ENCODE measurements around the gene CDH4. TPM values are rescaled to one million over a fixed set of nuclear protein-coding genes. Genes with fewer than 3 reads are reported as not detected.
"Not testable (repeated sequence)": the region's sequence is repeated elsewhere in the genome, so short reads cannot be mapped to it uniquely, and the experiment has no call there.

CDH4 gene
- polyA plus RNA-seq, 1 donor from 2014 or later = not detected

DNA sequence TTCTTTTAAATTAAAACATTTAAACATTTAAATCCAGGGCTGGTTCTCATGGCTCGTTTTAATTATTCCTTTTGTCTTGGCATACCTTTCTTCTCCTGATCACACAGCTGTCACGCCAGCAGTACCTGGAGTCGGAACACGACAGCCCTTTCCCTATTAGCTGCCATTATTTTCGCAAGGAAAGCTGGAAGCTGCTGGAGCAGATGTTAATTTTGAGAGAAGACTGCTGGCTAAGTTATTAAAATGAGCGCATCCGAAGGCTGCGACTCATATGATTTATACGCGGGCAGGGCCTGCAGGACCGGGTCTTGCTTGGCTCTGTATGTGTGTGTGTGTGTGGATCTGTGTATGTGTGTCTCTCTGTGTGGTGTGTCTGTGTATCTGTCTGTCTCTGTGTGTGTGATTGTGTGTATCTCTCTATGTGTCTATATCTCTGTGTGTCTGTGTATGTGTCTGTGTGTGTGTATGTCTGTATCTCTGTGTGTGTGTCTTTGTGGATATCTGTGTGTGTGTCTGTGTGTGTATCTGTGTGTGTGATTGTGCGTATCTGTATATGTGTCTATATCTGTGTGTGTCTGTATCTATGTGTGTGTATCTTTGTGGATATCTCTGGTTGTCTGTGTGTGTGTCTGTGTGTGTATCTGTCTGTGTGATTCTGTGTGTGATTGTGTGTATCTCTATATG lies 191.5 kb downstream of the CDH4 start:
- Mint-ChIP-seq H3K27me3 (no peaks in the 10 kb centered on the region), H3K9me3 (peaks cover 0 to 8% (median 0%) of the 10 kb centered on the region in 3 donors), H3K36me3 (no peaks in the 10 kb centered on the region)

GRCh38 chr20:61444637-61445036 lies 192.6 kb downstream of the CDH4 start:
- Mint-ChIP-seq H3K27ac (no peak overlapping the region), H3K27me3 (no peaks in the 10 kb centered on the region), H3K9me3 (peaks cover under 1 to 8% (median 2%) of the 10 kb centered on the region in 3 donors), H3K4me1 (peaks cover 0 to 2% (median 0%) of the 10 kb centered on the region in 3 donors), H3K4me3 (no peak overlapping the region), H3K36me3 (no peaks in the 10 kb centered on the region)

More for the DNA sequence above, 191.5 kb downstream of the CDH4 start:
- Mint-ChIP-seq H3K4me3 (no peak overlapping the region), H3K27ac (no peak overlapping the region), H3K4me1 (peaks cover 0 to 2% (median 0%) of the 10 kb centered on the region in 3 donors)

DNA sequence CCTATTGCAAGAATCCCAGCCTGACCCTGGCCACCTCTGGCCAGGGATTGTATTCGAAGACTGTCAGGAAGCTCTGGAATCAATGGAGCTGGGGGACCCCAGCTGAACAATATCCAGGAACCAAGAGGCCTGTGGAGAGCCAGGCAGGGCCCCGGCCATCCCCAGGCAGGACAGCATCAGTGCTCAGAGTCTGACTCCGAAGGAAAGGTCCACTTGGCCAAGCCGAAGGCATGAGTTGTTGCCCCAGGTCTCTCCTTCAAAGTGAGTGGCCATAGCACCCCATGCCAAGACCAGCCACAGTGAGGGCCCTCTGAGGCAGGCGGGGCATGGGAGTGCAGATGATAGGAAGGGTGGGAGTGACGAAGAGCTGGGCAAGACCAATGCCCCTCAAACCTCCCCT lies 193.1 kb downstream of the CDH4 start:
- H3K4me1 Mint-ChIP-seq = peaks cover 0 to 2% (median 0%) of the 10 kb centered on the region in 3 donors
- no peak overlapping the region for H3K4me3 Mint-ChIP-seq
- H3K27ac Mint-ChIP-seq = no peak overlapping the region
- H3K36me3 Mint-ChIP-seq = no peaks in the 10 kb centered on the region
- peaks cover 2 to 8% (median 5%) of the 10 kb centered on the region in 3 donors for H3K9me3 Mint-ChIP-seq
- H3K27me3 Mint-ChIP-seq = no peaks in the 10 kb centered on the region

- H3K4me1 Mint-ChIP-seq = peaks cover 0 to 2% (median 0%) of the 10 kb centered on the region in 3 donors
- H3K36me3 Mint-ChIP-seq = no peaks in the 10 kb centered on the region
- H3K9me3 Mint-ChIP-seq = peaks cover 2 to 8% (median 5%) of the 10 kb centered on the region in 3 donors
- H3K27ac Mint-ChIP-seq = no peak overlapping the region
- H3K4me3 Mint-ChIP-seq = no peak overlapping the region
- no peaks in the 10 kb centered on the region for H3K27me3 Mint-ChIP-seq
Measured at GRCh38 chr20:61445741-61446140, 193.7 kb downstream of the CDH4 start.

DNA sequence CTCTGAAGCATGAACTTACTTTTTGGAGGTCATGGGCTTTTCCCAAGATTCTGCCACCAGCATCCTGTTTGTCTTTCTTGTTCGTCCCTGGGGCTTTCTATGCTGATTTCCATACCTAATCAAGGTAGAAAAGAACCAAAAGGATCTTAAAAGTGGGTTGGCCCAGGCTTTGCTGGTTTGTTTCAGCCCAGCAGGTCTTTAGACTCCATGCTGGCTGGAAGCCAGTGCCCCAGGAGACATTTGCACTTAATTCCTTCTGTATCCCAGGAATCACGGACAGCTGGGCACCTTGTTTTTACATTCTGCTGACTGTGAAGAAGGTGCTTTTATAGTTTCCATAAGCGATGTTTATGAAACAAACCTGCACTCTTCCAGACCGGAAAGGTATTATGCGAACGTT lies 195.9 kb downstream of the CDH4 start:
- Mint-ChIP-seq H3K4me1 (peaks cover 0 to 2% (median 0%) of the 10 kb centered on the region in 3 donors), H3K9me3 (peaks cover 2 to 8% (median 5%) of the 10 kb centered on the region in 3 donors), H3K27ac (no peak overlapping the region), H3K27me3 (no peaks in the 10 kb centered on the region), H3K4me3 (no peak overlapping the region), H3K36me3 (no peaks in the 10 kb centered on the region)

DNA sequence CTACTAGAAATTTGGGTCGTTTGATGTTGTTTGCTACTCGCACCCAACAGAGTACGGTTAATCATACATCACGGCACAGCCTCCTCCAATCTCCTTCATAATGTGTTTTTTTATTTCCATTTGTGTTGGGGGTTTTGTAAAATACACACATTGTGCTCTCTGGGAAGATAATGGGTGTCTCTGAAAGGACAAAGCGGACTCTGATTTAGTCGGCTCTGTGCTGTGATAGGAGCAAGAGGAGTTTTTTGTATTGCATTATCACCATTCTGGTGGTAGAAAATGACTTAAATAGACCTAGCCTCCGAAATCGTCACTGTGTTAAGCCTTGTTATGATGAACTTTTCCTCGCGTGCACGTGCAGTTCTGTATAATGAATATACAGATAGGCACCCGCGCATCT lies 196.3 kb downstream of the CDH4 start:
- Mint-ChIP-seq H3K9me3 (peaks cover 2 to 8% (median 5%) of the 10 kb centered on the region in 3 donors), H3K27me3 (no peaks in the 10 kb centered on the region), H3K4me1 (peaks cover 0 to 2% (median 0%) of the 10 kb centered on the region in 3 donors), H3K4me3 (no peak overlapping the region), H3K36me3 (no peaks in the 10 kb centered on the region), H3K27ac (no peak overlapping the region)

- no peaks in the 10 kb centered on the region for H3K36me3 Mint-ChIP-seq
- H3K27me3 Mint-ChIP-seq = no peaks in the 10 kb centered on the region
- peaks cover 2 to 8% (median 5%) of the 10 kb centered on the region in 3 donors for H3K9me3 Mint-ChIP-seq
- no peak overlapping the region for H3K27ac Mint-ChIP-seq
- peaks cover 0 to 2% (median 0%) of the 10 kb centered on the region in 3 donors for H3K4me1 Mint-ChIP-seq
- H3K4me3 Mint-ChIP-seq = no peak overlapping the region
Measured at GRCh38 chr20:61449057-61449609, 197.1 kb downstream of the CDH4 start.

- H3K36me3 Mint-ChIP-seq = no peaks in the 10 kb centered on the region
- H3K27me3 Mint-ChIP-seq = no peaks in the 10 kb centered on the region
- H3K4me3 Mint-ChIP-seq = no peak overlapping the region
- H3K27ac Mint-ChIP-seq = no peak overlapping the region
- H3K4me1 Mint-ChIP-seq = peaks cover 0 to 2% (median 0%) of the 10 kb centered on the region in 3 donors
- peaks cover 2 to 8% (median 5%) of the 10 kb centered on the region in 3 donors for H3K9me3 Mint-ChIP-seq
Measured at GRCh38 chr20:61449916-61450315, 197.9 kb downstream of the CDH4 start.

- Mint-ChIP-seq H3K4me3 (no peak overlapping the region), H3K9me3 (peaks cover 3 to 8% (median 5%) of the 10 kb centered on the region in 3 donors), H3K36me3 (no peaks in the 10 kb centered on the region), H3K4me1 (peaks cover 0 to 2% (median 0%) of the 10 kb centered on the region in 3 donors), H3K27ac (no peak overlapping the region), H3K27me3 (no peaks in the 10 kb centered on the region)
Measured at GRCh38 chr20:61450549-61450948, 198.5 kb downstream of the CDH4 start.

DNA sequence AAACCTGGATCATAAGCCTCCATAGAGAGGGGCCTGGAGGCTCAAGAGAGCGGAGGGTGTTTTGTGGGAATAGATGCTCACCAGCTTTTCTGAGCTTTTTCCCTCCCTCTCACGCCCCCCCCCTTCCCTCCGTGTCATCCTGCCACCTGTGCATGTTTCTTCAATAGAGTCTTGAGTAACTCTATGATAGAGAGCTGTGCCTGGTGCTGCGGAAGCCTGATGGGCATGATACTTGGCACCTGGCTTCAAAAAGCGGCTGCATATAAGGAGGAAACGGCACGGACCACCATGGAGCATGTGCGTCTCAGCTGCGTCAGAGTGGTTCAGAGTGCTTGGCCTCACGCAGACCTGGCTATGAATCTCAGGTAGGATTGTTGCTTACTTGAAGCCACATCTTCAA lies 198.9 kb downstream of the CDH4 start:
- Mint-ChIP-seq H3K4me1 (peaks cover 0 to 2% (median 0%) of the 10 kb centered on the region in 3 donors), H3K36me3 (no peaks in the 10 kb centered on the region), H3K9me3 (peaks cover 3 to 8% (median 5%) of the 10 kb centered on the region in 3 donors), H3K27me3 (no peaks in the 10 kb centered on the region), H3K4me3 (no peak overlapping the region), H3K27ac (no peak overlapping the region)

DNA sequence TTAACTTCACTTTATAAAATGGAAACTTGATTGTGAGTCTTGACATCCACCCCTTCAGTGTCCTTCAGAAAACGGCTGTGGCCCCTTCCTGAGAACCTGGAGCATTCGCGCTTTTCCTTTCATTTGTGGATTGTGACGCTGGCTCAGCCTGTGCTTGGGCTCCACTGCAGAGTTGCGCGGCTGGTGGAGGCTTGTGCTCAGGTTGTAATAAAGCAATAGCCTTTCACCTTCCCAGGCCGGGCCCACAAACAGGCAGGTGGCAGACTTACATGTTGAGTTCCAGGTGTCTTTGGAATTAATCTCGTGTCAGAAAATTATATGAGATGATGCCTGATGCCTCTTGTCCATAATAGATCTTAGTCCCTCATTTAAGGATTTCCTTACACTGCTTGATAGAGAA lies 199.9 kb downstream of the CDH4 start:
- H3K4me3 Mint-ChIP-seq = no peak overlapping the region
- peaks cover 0 to under 1% (median 0%) of the 10 kb centered on the region in 3 donors for H3K4me1 Mint-ChIP-seq
- peaks cover 3 to 14% (median 5%) of the 10 kb centered on the region in 3 donors for H3K9me3 Mint-ChIP-seq
- H3K36me3 Mint-ChIP-seq = no peaks in the 10 kb centered on the region
- H3K27ac Mint-ChIP-seq = no peak overlapping the region
- H3K27me3 Mint-ChIP-seq = no peaks in the 10 kb centered on the region

- Mint-ChIP-seq H3K27ac (no peak overlapping the region), H3K27me3 (no peaks in the 10 kb centered on the region), H3K4me1 (no peaks in the 10 kb centered on the region), H3K4me3 (no peak overlapping the region), H3K36me3 (no peaks in the 10 kb centered on the region), H3K9me3 (peaks cover 3 to 9% (median 5%) of the 10 kb centered on the region in 3 donors)
Measured at GRCh38 chr20:61453219-61453618, 201.2 kb downstream of the CDH4 start.

- not testable (repeated sequence) for H3K27ac Mint-ChIP-seq, H3K4me1 Mint-ChIP-seq, H3K4me3 Mint-ChIP-seq
Measured at GRCh38 chr20:61453623-61454022, 201.6 kb downstream of the CDH4 start.

GRCh38 chr20:61454053-61454452 lies 202.0 kb downstream of the CDH4 start:
- Mint-ChIP-seq H3K27me3 (no peaks in the 10 kb centered on the region), H3K9me3 (peaks cover 3 to 6% (median 5%) of the 10 kb centered on the region in 3 donors), H3K4me3 (no peak overlapping the region), H3K4me1 (no peaks in the 10 kb centered on the region), H3K27ac (no peak overlapping the region), H3K36me3 (no peaks in the 10 kb centered on the region)

More at GRCh38 chr20:61453623-61454022, 201.6 kb downstream of the CDH4 start:
- H3K36me3 Mint-ChIP-seq, H3K9me3 Mint-ChIP-seq, H3K27me3 Mint-ChIP-seq: not testable (repeated sequence)

GRCh38 chr20:61455508-61456215 lies 203.6 kb downstream of the CDH4 start:
- peaks cover 0 to 6% (median 2%) of the 10 kb centered on the region in 3 donors for H3K9me3 Mint-ChIP-seq
- H3K4me3 Mint-ChIP-seq = peak overlapping the region in 1 of 4 donors; percentile 9
- no peaks in the 10 kb centered on the region for H3K27me3 Mint-ChIP-seq
- H3K27ac Mint-ChIP-seq = no peak overlapping the region
- no peaks in the 10 kb centered on the region for H3K4me1 Mint-ChIP-seq
- H3K36me3 Mint-ChIP-seq = no peaks in the 10 kb centered on the region
